Prostate gland (tissue), 2 donors: ENCODE data around the gene PURA.

Experiments
- POLR2A ChIP-seq: fragments of 450-650 bp; IDR thresholded peaks from one replicate; pipeline ENCODE4 v1.6.1; 2016; ENCODE audit warnings: antibody characterized with exemption, mild to moderate bottlenecking
- TF ChIP-seq, protein P1 (sequence below), 4 experiments: fragments of 200-600 bp in 2 of 4; fragments of 450-650 bp in 2 of 4; sonication (generic) in 2 of 4; IDR thresholded peaks; 1 replicate in 3 of 4; 2 replicates in 1 of 4; pipeline ENCODE4 v1.5.1; 2016 to 2019; ENCODE audit warnings: antibody characterized with exemption in 4 of 4, mild to moderate bottlenecking in 2 of 4, moderate library complexity in 2 of 4

- TF ChIP-seq POLR2A, result no peak
- TF ChIP-seq, protein P1, sequence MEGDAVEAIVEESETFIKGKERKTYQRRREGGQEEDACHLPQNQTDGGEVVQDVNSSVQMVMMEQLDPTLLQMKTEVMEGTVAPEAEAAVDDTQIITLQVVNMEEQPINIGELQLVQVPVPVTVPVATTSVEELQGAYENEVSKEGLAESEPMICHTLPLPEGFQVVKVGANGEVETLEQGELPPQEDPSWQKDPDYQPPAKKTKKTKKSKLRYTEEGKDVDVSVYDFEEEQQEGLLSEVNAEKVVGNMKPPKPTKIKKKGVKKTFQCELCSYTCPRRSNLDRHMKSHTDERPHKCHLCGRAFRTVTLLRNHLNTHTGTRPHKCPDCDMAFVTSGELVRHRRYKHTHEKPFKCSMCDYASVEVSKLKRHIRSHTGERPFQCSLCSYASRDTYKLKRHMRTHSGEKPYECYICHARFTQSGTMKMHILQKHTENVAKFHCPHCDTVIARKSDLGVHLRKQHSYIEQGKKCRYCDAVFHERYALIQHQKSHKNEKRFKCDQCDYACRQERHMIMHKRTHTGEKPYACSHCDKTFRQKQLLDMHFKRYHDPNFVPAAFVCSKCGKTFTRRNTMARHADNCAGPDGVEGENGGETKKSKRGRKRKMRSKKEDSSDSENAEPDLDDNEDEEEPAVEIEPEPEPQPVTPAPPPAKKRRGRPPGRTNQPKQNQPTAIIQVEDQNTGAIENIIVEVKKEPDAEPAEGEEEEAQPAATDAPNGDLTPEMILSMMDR (IDR thresholded peaks at IDR 0.05), result no peak
Observed at GRCh38 chr5:140166911-140167310, 53.0 kb downstream of the PURA start.
